Psoas muscle (tissue), 8 donors: ENCODE measurements around the gene C1orf174. TPM values are rescaled to one million over a fixed set of nuclear protein-coding genes. Genes with fewer than 3 reads are reported as not detected.

ENCODE experiments used
- ATAC-seq, 4 donors: fragments of 200-7000 bp; cut with Tn5 transposase; one replicate each; pipeline ENCODE4 v1.9.1; 2020; ENCODE audit warnings: moderate library complexity in 3 of 4, mild to moderate bottlenecking in 2 of 4
- DNase-seq, 2 donors: peaks; one replicate each; pipeline ENCODE4 v3.0.0-alpha.2; 2020
- H3K27ac ChIP-seq: fragments of 200-600 bp; one replicate; pipeline ENCODE4 v1.8.0; 2022
- H3K27me3 ChIP-seq, 3 donors: fragments of 200-600 bp in 1 of 3; one replicate each; pipeline versions ENCODE4 v1.6.1 to v1.8.0; 2013 to 2022; ENCODE audit warnings: low read length in 2 of 3, mild to moderate bottlenecking in 2 of 3, moderate library complexity in 1 of 3; ENCODE audit not compliant: insufficient read depth in 3 of 3
- H3K36me3 ChIP-seq, 2 donors: fragments of 200-600 bp in 1 of 2; one replicate each; pipeline versions ENCODE4 v1.6.1 to v1.8.0; 2013 to 2022; ENCODE audit warnings: low read depth in 1 of 2, mild to moderate bottlenecking in 1 of 2, moderate library complexity in 1 of 2; ENCODE audit not compliant: insufficient read depth in 1 of 2
- H3K4me1 ChIP-seq: fragments of 200-600 bp; one replicate; pipeline ENCODE4 v1.8.0; 2022
- H3K4me3 ChIP-seq: fragments of 200-600 bp; one replicate; pipeline ENCODE4 v1.8.0; 2022; ENCODE audit warnings: mild to moderate bottlenecking
- H3K9me3 ChIP-seq: fragments of 200-600 bp; one replicate; pipeline ENCODE4 v1.8.0; 2022
- WGBS, 3 donors: extraction: QIAGEN DNeasy Blood & Tissue Kit; methylation state at CpG; one replicate each; pipeline versions ENCODE4 v1.1.6 to v1.1.7; 2013; 5-methylcytosine and 5-hydroxymethylcytosine counted together
- intact Hi-C, 2 donors: fragments of 100-400 bp; cut with DNase I; formaldehyde crosslinking; loops; one replicate each; pipeline versions ENCODE4 v1.11.0 to v1.14.2; 2022
- polyA plus RNA-seq, 3 donors: library from polyadenylated mRNA; stranded (reverse); fragments of 200-250 nt; gene quantifications; one replicate each; pipeline ENCODE4 v1.2.3, GENCODE V29; 2013
- total RNA-seq, 4 donors: library from RNA; stranded (reverse); fragmentation: NEBNext Ultra II Directional in 2 of 4; extraction: Animal tissue kit (Norgen Biotek cat#: 25700) in 2 of 4; gene quantifications; one replicate each; pipeline versions ENCODE4 v1.2.1 to v1.2.4, GENCODE V29; 2021 to 2023
- TF ChIP-seq, protein P1 (sequence below): fragments of 200-600 bp; IDR thresholded peaks from one replicate; pipeline ENCODE4 v1.8.0; 2022; ENCODE audit warnings: antibody characterized with exemption
- donor health status: healthy with polysubstance abuse.
- donor health status: DM: no; HTN: no; CAD: no; lungs with moderate emphysema.
- donor health status: Bipolar disorder and iron deficiency.
- donor health status: healthy.
- donor health status: DM: yes; HTN: yes; CAD: no.
- donor health status: DM: no; HTN: no; CAD: no.
- donor health status: DM: no; HTN: no; CAD: no.
- donor health status: DM: yes; HTN: yes; CAD: no.

The C1orf174 gene
- total and polyA plus RNA-seq, 7 donors: 11.8 to 32.2 (median 14.6) TPM

GRCh38 chr1:3847081-3847480 lies 53.0 kb downstream of the C1orf174 start:
- DNase-seq (no peak), ATAC-seq (no peak)
- Histone ChIP-seq H3K36me3 (peaks cover 11 to 96% of the 10 kb centered on the region in 2 donors), H3K4me1 (no peaks in the 10 kb centered on the region), H3K4me3 (no peak overlapping the region), H3K9me3 (no peaks in the 10 kb centered on the region), H3K27ac (no peak overlapping the region), H3K27me3 (no peaks in the 10 kb centered on the region)
- TF ChIP-seq, protein P1, sequence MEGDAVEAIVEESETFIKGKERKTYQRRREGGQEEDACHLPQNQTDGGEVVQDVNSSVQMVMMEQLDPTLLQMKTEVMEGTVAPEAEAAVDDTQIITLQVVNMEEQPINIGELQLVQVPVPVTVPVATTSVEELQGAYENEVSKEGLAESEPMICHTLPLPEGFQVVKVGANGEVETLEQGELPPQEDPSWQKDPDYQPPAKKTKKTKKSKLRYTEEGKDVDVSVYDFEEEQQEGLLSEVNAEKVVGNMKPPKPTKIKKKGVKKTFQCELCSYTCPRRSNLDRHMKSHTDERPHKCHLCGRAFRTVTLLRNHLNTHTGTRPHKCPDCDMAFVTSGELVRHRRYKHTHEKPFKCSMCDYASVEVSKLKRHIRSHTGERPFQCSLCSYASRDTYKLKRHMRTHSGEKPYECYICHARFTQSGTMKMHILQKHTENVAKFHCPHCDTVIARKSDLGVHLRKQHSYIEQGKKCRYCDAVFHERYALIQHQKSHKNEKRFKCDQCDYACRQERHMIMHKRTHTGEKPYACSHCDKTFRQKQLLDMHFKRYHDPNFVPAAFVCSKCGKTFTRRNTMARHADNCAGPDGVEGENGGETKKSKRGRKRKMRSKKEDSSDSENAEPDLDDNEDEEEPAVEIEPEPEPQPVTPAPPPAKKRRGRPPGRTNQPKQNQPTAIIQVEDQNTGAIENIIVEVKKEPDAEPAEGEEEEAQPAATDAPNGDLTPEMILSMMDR: no peak
- intact Hi-C loops: no loop called here
- 66 to 75% (median 74%) methylated on average over 6 of the region's 6 CpGs for WGBS, 3 donors

DNA sequence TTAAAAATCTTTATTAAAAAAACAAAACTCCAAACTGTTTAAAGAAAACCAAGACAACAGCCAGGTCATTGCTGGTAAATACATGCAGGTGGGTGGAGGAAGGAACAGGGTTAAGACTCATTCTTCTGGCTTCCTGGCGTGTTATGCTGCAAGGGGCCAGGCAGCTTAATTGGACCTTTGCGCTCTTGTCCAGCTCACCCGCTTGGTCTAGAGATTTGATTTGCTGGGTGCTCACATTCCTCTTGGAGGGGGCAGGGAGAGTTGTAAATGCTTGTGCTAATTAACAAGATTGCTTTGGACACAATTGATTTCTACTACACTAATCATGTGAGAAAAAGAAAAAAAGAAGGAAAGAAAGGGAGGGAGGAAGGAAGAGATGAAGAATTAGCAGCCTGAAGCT lies 53.5 kb downstream of the C1orf174 start:
- intact Hi-C loops: no loop called here
- H3K27me3 ChIP-seq: no peaks in the 10 kb centered on the region
- 82 to 88% (median 87%) methylated on average over 3 of the region's 3 CpGs for WGBS, 3 donors
- no peaks in the 10 kb centered on the region for H3K9me3 ChIP-seq
- DNase-seq (no peak), ATAC-seq (no peak)
- TF ChIP-seq, protein P1: no peak
- no peaks in the 10 kb centered on the region for H3K4me1 ChIP-seq
- no peak overlapping the region for H3K4me3 ChIP-seq
- H3K27ac ChIP-seq: no peak overlapping the region
- H3K36me3 ChIP-seq: peaks cover 11 to 95% of the 10 kb centered on the region in 2 donors

- no peak for ATAC-seq
- no peaks in the 10 kb centered on the region for H3K4me1 ChIP-seq
- H3K4me3 ChIP-seq: no peak overlapping the region
- H3K36me3 ChIP-seq: peaks cover 10 to 97% of the 10 kb centered on the region in 2 donors
- intact Hi-C loops: no loop called here
- TF ChIP-seq, protein P1: no peak
- H3K27me3 ChIP-seq: no peaks in the 10 kb centered on the region
- DNase-seq: no peak
- no peaks in the 10 kb centered on the region for H3K9me3 ChIP-seq
- no peak overlapping the region for H3K27ac ChIP-seq
- 92 to 97% (median 93%) methylated on average over 9 of the region's 9 CpGs for WGBS, 3 donors
These were observed 57.2 kb downstream of the C1orf174 start for GRCh38 chr1:3842912-3843311.

DNA sequence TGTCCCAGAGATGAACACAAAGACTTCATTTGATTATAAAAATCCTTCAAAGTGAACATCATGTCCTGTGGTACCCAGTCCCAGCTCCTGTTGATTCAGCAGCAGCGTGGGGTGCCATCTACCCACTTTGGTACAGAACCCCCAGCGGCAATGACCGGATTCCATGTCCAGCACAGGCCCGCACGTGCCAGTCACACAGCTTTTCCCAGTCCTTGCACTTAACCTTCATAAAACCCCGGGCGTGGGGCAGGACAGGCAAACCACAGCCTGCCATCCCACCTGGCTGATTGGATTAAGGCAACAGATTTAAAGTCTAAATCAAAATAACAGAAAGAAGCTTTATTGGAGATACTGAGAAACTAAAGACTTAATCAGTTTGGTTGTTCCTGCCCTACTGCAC lies 58.6 kb downstream of the C1orf174 start:
- peaks cover 3% of the 10 kb centered on the region for H3K9me3 ChIP-seq
- intact Hi-C loops: no loop called here

More for the DNA sequence above, 58.6 kb downstream of the C1orf174 start:
- WGBS, 3 donors: 95 to 97% (median 95%) methylated on average over 7 of the region's 7 CpGs
- Histone ChIP-seq H3K4me1 (no peaks in the 10 kb centered on the region), H3K4me3 (no peak overlapping the region), H3K36me3 (peaks cover 12 to 97% of the 10 kb centered on the region in 2 donors), H3K27me3 (no peaks in the 10 kb centered on the region), H3K27ac (no peak overlapping the region)
- DNase-seq (no peak), ATAC-seq (no peak)
- TF ChIP-seq, protein P1: no peak

Other genes with a start within 250 kb of the C1orf174 start
- gene TP73, start 247.8 kb downstream of the C1orf174 start, total RNA-seq: under 1 TPM in 1 of 4 donors, not detected in 3; 0.13 TPM
- gene TP73, start 247.8 kb downstream of the C1orf174 start, polyA plus RNA-seq: under 1 TPM in 2 of 3 donors, not detected in 1; under 0.01 to 0.01 TPM
- under 1 TPM in 2 of 4 donors, not detected in 2; 0.16 to 0.17 TPM for gene CCDC27, start 147.8 kb downstream of the C1orf174 start, total RNA-seq
- gene CCDC27, start 147.8 kb downstream of the C1orf174 start, polyA plus RNA-seq: under 1 TPM in 2 of 3 donors, not detected in 1; 0.03 to 0.04 TPM
- gene SMIM1, start 127.5 kb downstream of the C1orf174 start, total RNA-seq: 1 to 10 TPM; 1.1 to 2.1 (median 1.5) TPM
- 1 to 10 TPM in 1 of 3 donors, under 1 TPM in 2; 0.57 to 1.4 (median 0.60) TPM for gene SMIM1, start 127.5 kb downstream of the C1orf174 start, polyA plus RNA-seq
- 100 to 1,000 TPM in 1 of 4 donors, 10 to 100 TPM in 3; 93.9 to 126 (median 97.3) TPM for gene LRRC47, start 103.8 kb downstream of the C1orf174 start, total RNA-seq
- gene LRRC47, start 103.8 kb downstream of the C1orf174 start, polyA plus RNA-seq: 10 to 100 TPM; 44.3 to 92.5 (median 57.6) TPM
- 10 to 100 TPM; 28.3 to 37.7 (median 34.4) TPM for gene CEP104, start 43.1 kb downstream of the C1orf174 start, total RNA-seq
- 10 to 100 TPM in 2 of 3 donors, 1 to 10 TPM in 1; 9.0 to 31.3 (median 11.1) TPM for gene CEP104, start 43.1 kb downstream of the C1orf174 start, polyA plus RNA-seq
- 1 to 10 TPM; 1.1 to 2.4 (median 1.8) TPM for gene DFFB, start 42.8 kb downstream of the C1orf174 start, total RNA-seq
- gene DFFB, start 42.8 kb downstream of the C1orf174 start, polyA plus RNA-seq: 1 to 10 TPM; 1.3 to 1.9 (median 1.9) TPM